Endodermal cell (in vitro differentiated cells): ENCODE data around the gene NOS1. TPM values are rescaled to one million over a fixed set of nuclear protein-coding genes. Genes with fewer than 3 reads are reported as not detected.

Experiments
- DNase-seq: peaks from one replicate; pipeline ENCODE4 v3.0.0-alpha.2; 2017
- H3K27ac ChIP-seq: 2 replicates; pipeline ENCODE4 v1.5.1; 2013; ENCODE audit warnings: mild to moderate bottlenecking, low read depth, low read length, moderate library complexity
- H3K27me3 ChIP-seq: 2 replicates; pipeline ENCODE4 v1.6.1; 2013; ENCODE audit warnings: mild to moderate bottlenecking, low read length, moderate library complexity; ENCODE audit not compliant: insufficient read depth, control insufficient read depth, poor library complexity, severe bottlenecking
- H3K36me3 ChIP-seq: 2 replicates; pipeline ENCODE4 v1.7.0; 2013; ENCODE audit warnings: mild to moderate bottlenecking, low read length, moderate library complexity; ENCODE audit not compliant: control insufficient read depth, insufficient read depth
- H3K4me1 ChIP-seq: one replicate; pipeline ENCODE4 v1.7.0; 2013; ENCODE audit warnings: low read length; ENCODE audit not compliant: control insufficient read depth, insufficient read depth
- H3K4me3 ChIP-seq: 2 replicates; pipeline ENCODE4 v1.5.1; 2013; ENCODE audit warnings: mild to moderate bottlenecking, low read length, moderate library complexity
- H3K9ac ChIP-seq: 2 replicates; pipeline ENCODE4 v1.6.1; 2013; ENCODE audit warnings: mild to moderate bottlenecking, low read length, moderate library complexity; ENCODE audit not compliant: poor library complexity, severe bottlenecking; ENCODE audit errors: extremely low read depth
- H3K9me3 ChIP-seq: 2 replicates; pipeline ENCODE4 v1.6.1; 2013; ENCODE audit warnings: mild to moderate bottlenecking, low read length, moderate library complexity; ENCODE audit not compliant: control insufficient read depth
- H3K27ac Mint-ChIP-seq: 2 replicates; pipeline ENCODE4 v1.8.0; 2020; ENCODE audit warnings: mixed read lengths
- H3K27me3 Mint-ChIP-seq: 2 replicates; pipeline ENCODE4 v1.8.0; 2021; ENCODE audit warnings: mild to moderate bottlenecking, mixed read lengths; ENCODE audit not compliant: insufficient read depth
- H3K36me3 Mint-ChIP-seq: 2 replicates; pipeline ENCODE4 v1.8.0; 2020; ENCODE audit warnings: low read depth, mixed read lengths
- H3K4me1 Mint-ChIP-seq: 2 replicates; pipeline ENCODE4 v1.8.0; 2020; ENCODE audit warnings: mixed read lengths
- H3K4me3 Mint-ChIP-seq: 2 replicates; pipeline ENCODE4 v1.8.0; 2020; ENCODE audit warnings: mild to moderate bottlenecking, moderate library complexity, mixed read lengths
- H3K9me3 Mint-ChIP-seq: 2 replicates; pipeline ENCODE4 v1.8.0; 2020; ENCODE audit warnings: mild to moderate bottlenecking, mixed read lengths
- WGBS, 2 experiments: methylation state at CpG; one replicate each; pipeline versions ENCODE4 v1.1.5 to v1.1.7; 2013; ENCODE audit warnings: missing lambda C conversion rate in 2 of 2, mixed read lengths in 1 of 2; ENCODE audit not compliant: insufficient coverage in 1 of 2, insufficient read length in 1 of 2; 5-methylcytosine and 5-hydroxymethylcytosine counted together
- total RNA-seq, 2 donors: library from RNA; stranded (reverse); fragmentation: NEBNext Ultra II Directional in 1 of 2; extraction: Animal tissue kit (Norgen Biotek cat#: 25700) in 1 of 2; gene quantifications; 2 replicates in 1 of 2; 3 replicates in 1 of 2; pipeline ENCODE4 v1.2.1, GENCODE V29; 2021
- TF ChIP-seq, protein P1 (sequence below): fragments of 200-600 bp; sonication (generic); conservative IDR thresholded peaks from 2 replicates; pipeline ENCODE4 v1.5.0; 2021; ENCODE audit warnings: antibody characterized with exemption, mild to moderate bottlenecking

Gene NOS1
- total RNA-seq, 2 donors from 2014 or later, result 0.33 to 0.88 TPM

DNA sequence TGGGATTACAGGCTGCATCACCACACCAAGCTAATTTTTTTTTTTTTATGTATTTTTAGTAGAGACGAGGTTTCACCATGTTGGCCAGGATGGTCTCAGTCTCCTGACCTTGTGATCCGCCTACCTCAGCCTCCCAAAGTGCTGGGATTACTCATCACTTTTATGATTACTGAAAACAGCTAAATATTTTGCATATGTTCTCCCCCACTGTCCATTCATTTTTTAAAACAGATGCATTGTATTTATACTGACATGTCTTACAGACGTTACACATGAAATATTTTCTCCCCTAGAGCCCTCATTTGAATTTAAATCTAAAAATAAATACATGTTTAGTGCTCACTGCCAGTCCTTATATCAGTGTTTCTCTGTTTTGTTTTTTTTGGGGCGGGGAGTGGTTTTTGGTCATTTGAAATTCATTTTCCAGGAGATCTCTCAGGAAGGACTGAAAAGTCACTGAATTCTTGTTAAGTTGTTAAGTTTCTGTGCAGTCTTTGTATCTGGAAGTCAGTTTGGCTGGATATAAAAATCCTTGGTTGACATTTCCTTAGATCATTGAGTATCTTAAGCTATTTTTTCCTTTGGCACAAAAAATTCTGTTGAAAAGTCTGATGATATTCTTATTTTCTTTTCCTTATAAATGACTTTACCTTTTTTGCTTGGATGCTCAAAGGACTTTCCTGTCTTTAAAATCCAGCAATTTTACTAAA, 180.5 kb downstream of the NOS1 start:
- Histone ChIP-seq H3K4me3 (no peak overlapping the region), H3K36me3 (peaks cover 91% of the 10 kb centered on the region), H3K9ac (no peak overlapping the region), H3K27me3 (no peaks in the 10 kb centered on the region), H3K4me1 (no peaks in the 10 kb centered on the region), H3K27ac (no peak overlapping the region), H3K9me3 (peaks cover 15% of the 10 kb centered on the region)
- Mint-ChIP-seq H3K36me3 (peaks cover 83% of the 10 kb centered on the region), H3K4me3 (no peak overlapping the region), H3K27ac (no peak overlapping the region), H3K27me3 (no peaks in the 10 kb centered on the region), H3K9me3 (peaks cover 5% of the 10 kb centered on the region), H3K4me1 (peaks cover 3% of the 10 kb centered on the region)
- TF ChIP-seq, protein P1, sequence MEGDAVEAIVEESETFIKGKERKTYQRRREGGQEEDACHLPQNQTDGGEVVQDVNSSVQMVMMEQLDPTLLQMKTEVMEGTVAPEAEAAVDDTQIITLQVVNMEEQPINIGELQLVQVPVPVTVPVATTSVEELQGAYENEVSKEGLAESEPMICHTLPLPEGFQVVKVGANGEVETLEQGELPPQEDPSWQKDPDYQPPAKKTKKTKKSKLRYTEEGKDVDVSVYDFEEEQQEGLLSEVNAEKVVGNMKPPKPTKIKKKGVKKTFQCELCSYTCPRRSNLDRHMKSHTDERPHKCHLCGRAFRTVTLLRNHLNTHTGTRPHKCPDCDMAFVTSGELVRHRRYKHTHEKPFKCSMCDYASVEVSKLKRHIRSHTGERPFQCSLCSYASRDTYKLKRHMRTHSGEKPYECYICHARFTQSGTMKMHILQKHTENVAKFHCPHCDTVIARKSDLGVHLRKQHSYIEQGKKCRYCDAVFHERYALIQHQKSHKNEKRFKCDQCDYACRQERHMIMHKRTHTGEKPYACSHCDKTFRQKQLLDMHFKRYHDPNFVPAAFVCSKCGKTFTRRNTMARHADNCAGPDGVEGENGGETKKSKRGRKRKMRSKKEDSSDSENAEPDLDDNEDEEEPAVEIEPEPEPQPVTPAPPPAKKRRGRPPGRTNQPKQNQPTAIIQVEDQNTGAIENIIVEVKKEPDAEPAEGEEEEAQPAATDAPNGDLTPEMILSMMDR, result no peak
- WGBS, 2 experiments, result 86 to 100% methylated on average over 2 to 4 of the region's 4 CpGs
- DNase-seq, result no peak

DNA sequence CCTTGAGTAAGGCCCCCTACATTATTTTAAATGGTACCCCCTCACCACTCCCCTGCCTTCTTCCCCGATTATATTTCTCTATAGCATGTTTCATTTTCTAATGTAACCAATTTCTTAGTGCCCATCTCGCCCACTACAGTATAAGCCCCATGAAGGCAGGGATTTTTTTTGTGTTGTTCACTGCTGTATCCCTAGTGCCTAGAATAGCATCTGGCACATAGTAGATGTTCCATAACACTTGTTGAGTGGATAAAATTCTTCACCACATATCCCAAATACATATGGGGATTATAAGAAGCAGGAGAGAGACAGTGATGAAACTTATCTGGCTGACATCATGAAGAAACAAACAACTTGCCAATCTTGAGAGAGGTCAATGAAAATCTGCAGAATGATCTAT, 182.7 kb downstream of the NOS1 start:
- peaks cover 83% of the 10 kb centered on the region for H3K36me3 Mint-ChIP-seq
- Histone ChIP-seq H3K36me3 (peaks cover 92% of the 10 kb centered on the region), H3K9me3 (peaks cover 15% of the 10 kb centered on the region), H3K4me3 (no peak overlapping the region), H3K27ac (no peak overlapping the region), H3K27me3 (no peaks in the 10 kb centered on the region), H3K4me1 (no peaks in the 10 kb centered on the region), H3K9ac (no peak overlapping the region)
- peaks cover 3% of the 10 kb centered on the region for H3K4me1 Mint-ChIP-seq
- H3K27me3 Mint-ChIP-seq, result no peaks in the 10 kb centered on the region
- no peak overlapping the region for H3K27ac Mint-ChIP-seq
- peaks cover 5% of the 10 kb centered on the region for H3K9me3 Mint-ChIP-seq
- 88 to 95% methylated on average over 1 to 2 of the region's 2 CpGs for WGBS, 2 experiments
- TF ChIP-seq, protein P1, result no peak
- H3K4me3 Mint-ChIP-seq, result no peak overlapping the region
- DNase-seq, result no peak

DNA sequence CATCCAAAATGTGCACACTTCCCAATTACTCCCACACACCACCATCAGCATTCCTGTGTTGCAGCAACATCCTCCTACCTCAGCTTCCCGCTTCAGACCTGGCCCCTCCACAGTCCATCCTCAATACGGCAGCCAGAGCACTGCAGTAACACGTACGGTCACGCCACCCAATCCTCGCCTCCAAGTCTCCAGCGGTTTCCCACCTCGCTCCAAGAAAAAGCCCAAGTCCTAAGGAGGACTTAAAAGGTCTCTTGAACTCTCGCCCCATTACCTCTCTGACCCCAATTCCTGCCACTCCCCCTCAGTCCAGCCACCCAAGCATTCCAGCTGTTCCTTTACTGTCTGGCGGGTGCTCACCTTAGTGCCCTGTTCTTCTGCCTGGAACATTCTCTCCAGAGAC, 183.1 kb downstream of the NOS1 start:
- no peaks in the 10 kb centered on the region for H3K27me3 Mint-ChIP-seq
- H3K36me3 Mint-ChIP-seq, result peaks cover 83% of the 10 kb centered on the region
- Histone ChIP-seq H3K9me3 (peaks cover 15% of the 10 kb centered on the region), H3K4me1 (no peaks in the 10 kb centered on the region), H3K36me3 (peaks cover 92% of the 10 kb centered on the region), H3K27me3 (no peaks in the 10 kb centered on the region), H3K9ac (no peak overlapping the region), H3K4me3 (no peak overlapping the region), H3K27ac (no peak overlapping the region)
- WGBS, 2 experiments, result 89% methylated on average over 9 to 10 of the region's 10 CpGs
- TF ChIP-seq, protein P1, result no peak
- H3K9me3 Mint-ChIP-seq, result peaks cover 5% of the 10 kb centered on the region
- H3K4me1 Mint-ChIP-seq, result peaks cover 3% of the 10 kb centered on the region
- no peak for DNase-seq
- H3K4me3 Mint-ChIP-seq, result no peak overlapping the region
- H3K27ac Mint-ChIP-seq, result peak overlapping the region; percentile 36
